Mammary microvascular endothelial cell (primary cell): ENCODE results near the gene CEACAM16. TPM values are rescaled to one million over a fixed set of nuclear protein-coding genes. Genes with fewer than 3 reads are reported as not detected.

Experiments
- total RNA-seq: library from RNA; depleted of rRNA; stranded (reverse); fragments of >200 nt; gene quantifications from 2 replicates; pipeline ENCODE4 v1.2.3, GENCODE V29; 2015

CEACAM16 gene
- total RNA-seq: not detected in 2 replicates

GRCh38 chr19:44698492-44699201, at the start of gene CEACAM16:
CEACAM16 (plus strand) TSS chr19:44699151; CDS start chr19:44701457, 2,306 bp downstream.

GRCh38 chr19:44671400-44671799, 27.6 kb upstream of the CEACAM16 start, which contains the start of gene CEACAM19:
CEACAM19 (plus strand) TSS chr19:44671482; CDS start chr19:44671932, 450 bp downstream.

GRCh38 chr19:44748426-44749254, 49.7 kb downstream of the CEACAM16 start, which contains the start of gene BCL3:
BCL3 (plus strand) TSS chr19:44748708; CDS start chr19:44748791, 83 bp downstream.

Other genes with a start within 250 kb of the CEACAM16 start
- 5.4 and 8.2 TPM in 2 replicates for gene ZNF180, start 198.6 kb upstream of the CEACAM16 start, total RNA-seq
- gene CEACAM20, start 169.5 kb upstream of the CEACAM16 start, total RNA-seq: not detected in 2 replicates
- gene IGSF23, start 85.6 kb upstream of the CEACAM16 start, total RNA-seq: 1.2 and 1.3 TPM in 2 replicates
- 270 and 307 TPM in 2 replicates for gene PVR, start 55.2 kb upstream of the CEACAM16 start, total RNA-seq
- gene CEACAM19, start 27.7 kb upstream of the CEACAM16 start, total RNA-seq: 3.9 and 5.1 TPM in 2 replicates
- 23.0 and 27.9 TPM in 2 replicates for gene BCL3, start 49.6 kb downstream of the CEACAM16 start, total RNA-seq
- gene CBLC, start 78.7 kb downstream of the CEACAM16 start, total RNA-seq: not detected in 2 replicates
- gene BCAM, start 110.0 kb downstream of the CEACAM16 start, total RNA-seq: 22.6 and 33.0 TPM in 2 replicates
- gene NECTIN2, start 147.1 kb downstream of the CEACAM16 start, total RNA-seq: 237 and 256 TPM in 2 replicates
- 120 and 129 TPM in 2 replicates for gene TOMM40, start 192.1 kb downstream of the CEACAM16 start, total RNA-seq
- gene APOE, start 206.6 kb downstream of the CEACAM16 start, total RNA-seq: 1.2 and 3.1 TPM in 2 replicates
- 2.1 TPM in 1 of 2 replicates, not detected in the other for gene APOC1, start 215.5 kb downstream of the CEACAM16 start, total RNA-seq
- not detected in 2 replicates for gene APOC4, start 243.1 kb downstream of the CEACAM16 start, total RNA-seq
- not detected in 2 replicates for gene APOC2, start 246.9 kb downstream of the CEACAM16 start, total RNA-seq